Measurements from ENCODE around the gene RIC3.

RIC3 gene

GRCh38 chr11:8207080-8208000 lies 38.5 kb upstream of the RIC3 start:
- Histone ChIP-seq H3F3A (ENCODE audit: insufficient read depth, low read length) (no peaks in the 10 kb centered on the region), H3K36me3 (replicated peaks; ENCODE audit: insufficient read depth, low read length) (no peaks in the 10 kb centered on the region), H2AFZ (ENCODE audit: low read length) (no peak overlapping the region), H3K4me1 (ENCODE audit: low read length) (no peaks in the 10 kb centered on the region), H3K9me3 (replicated peaks; ENCODE audit: insufficient read depth, low read length) (no peaks in the 10 kb centered on the region), H3K79me2 (ENCODE audit: low read length) (no peaks in the 10 kb centered on the region), H3K4me2 (ENCODE audit: low read depth, low read length) (no peak overlapping the region), H3K27me3 (replicated peaks; ENCODE audit: insufficient read depth, low read length) (no peaks in the 10 kb centered on the region; the same call in 1 of the 2 replicates), H3K9me2 (replicated peaks; ENCODE audit: insufficient read depth, low read length) (no peaks in the 10 kb centered on the region), H3K9ac (ENCODE audit: low read length) (no peak overlapping the region), H4K20me1 (ENCODE audit: insufficient read depth, low read length) (no peaks in the 10 kb centered on the region), H3K4me3 (ENCODE audit: low read length) (no peak overlapping the region), H3K27ac (ENCODE audit: low read length) (no peak overlapping the region)
- no peak for TF ChIP-seq CTCF (IDR thresholded peaks at IDR 0.05; ENCODE audit: low read length)
- no peak for TF ChIP-seq EZH2 (optimal IDR thresholded peaks at IDR 0.05; ENCODE audit: low read depth, low read length)
- no peak for TF ChIP-seq EZH2phosphoT487 (IDR thresholded peaks at IDR 0.05; ENCODE audit: low read length)
- no peak for DNase-seq

GRCh38 chr11:8206251-8207079 lies 37.6 kb upstream of the RIC3 start:
- Histone ChIP-seq H2AFZ (ENCODE audit: low read length) (no peak overlapping the region), H3K4me1 (ENCODE audit: low read length) (no peaks in the 10 kb centered on the region), H3F3A (ENCODE audit: insufficient read depth, low read length) (no peaks in the 10 kb centered on the region), H3K27me3 (replicated peaks; ENCODE audit: insufficient read depth, low read length) (no peaks in the 10 kb centered on the region; the same call in 1 of the 2 replicates), H4K20me1 (ENCODE audit: insufficient read depth, low read length) (no peaks in the 10 kb centered on the region), H3K36me3 (replicated peaks; ENCODE audit: insufficient read depth, low read length) (no peaks in the 10 kb centered on the region), H3K9ac (ENCODE audit: low read length) (no peak overlapping the region), H3K79me2 (ENCODE audit: low read length) (no peaks in the 10 kb centered on the region), H3K27ac (ENCODE audit: low read length) (no peak overlapping the region), H3K4me2 (ENCODE audit: low read depth, low read length) (no peak overlapping the region), H3K9me2 (replicated peaks; ENCODE audit: insufficient read depth, low read length) (no peaks in the 10 kb centered on the region), H3K4me3 (ENCODE audit: low read length) (no peak overlapping the region), H3K9me3 (replicated peaks; ENCODE audit: insufficient read depth, low read length) (no peaks in the 10 kb centered on the region)
- no peak for DNase-seq
- TF ChIP-seq EZH2 (optimal IDR thresholded peaks at IDR 0.05; ENCODE audit: low read depth, low read length): no peak
- TF ChIP-seq CTCF (IDR thresholded peaks at IDR 0.05; ENCODE audit: low read length): no peak
- TF ChIP-seq EZH2phosphoT487 (IDR thresholded peaks at IDR 0.05; ENCODE audit: low read length): no peak

GRCh38 chr11:8205566-8205965 lies 36.7 kb upstream of the RIC3 start:
- Histone ChIP-seq H3K36me3 (replicated peaks; ENCODE audit: insufficient read depth, low read length) (no peaks in the 10 kb centered on the region), H3K27ac (ENCODE audit: low read length) (no peak overlapping the region), H4K20me1 (ENCODE audit: insufficient read depth, low read length) (no peaks in the 10 kb centered on the region), H3K4me1 (ENCODE audit: low read length) (no peaks in the 10 kb centered on the region), H3K9ac (ENCODE audit: low read length) (no peak overlapping the region), H3K9me3 (replicated peaks; ENCODE audit: insufficient read depth, low read length) (no peaks in the 10 kb centered on the region), H3F3A (ENCODE audit: insufficient read depth, low read length) (no peaks in the 10 kb centered on the region), H2AFZ (ENCODE audit: low read length) (no peak overlapping the region), H3K27me3 (replicated peaks; ENCODE audit: insufficient read depth, low read length) (no peaks in the 10 kb centered on the region; the same call in 1 of the 2 replicates), H3K79me2 (ENCODE audit: low read length) (no peaks in the 10 kb centered on the region), H3K4me2 (ENCODE audit: low read depth, low read length) (no peak overlapping the region), H3K4me3 (ENCODE audit: low read length) (no peak overlapping the region), H3K9me2 (replicated peaks; ENCODE audit: insufficient read depth, low read length) (no peaks in the 10 kb centered on the region)
- TF ChIP-seq EZH2phosphoT487 (IDR thresholded peaks at IDR 0.05; ENCODE audit: low read length): no peak
- TF ChIP-seq CTCF (IDR thresholded peaks at IDR 0.05; ENCODE audit: low read length): no peak
- no peak for TF ChIP-seq EZH2 (optimal IDR thresholded peaks at IDR 0.05; ENCODE audit: low read depth, low read length)
- no peak for DNase-seq

Data from MM.1S (cell line).